HG03575 (cell line): ENCODE results near the gene CPTP.

ENCODE experiments used
- ATAC-seq: cut with Tn5 transposase; IDR thresholded peaks from one replicate; pipeline ENCODE4 v1.9.1; 2021; ENCODE audit not compliant: unreplicated experiment, insufficient number of reproducible peaks, low FRiP score; ENCODE audit errors: extremely low read depth

Gene CPTP

DNA sequence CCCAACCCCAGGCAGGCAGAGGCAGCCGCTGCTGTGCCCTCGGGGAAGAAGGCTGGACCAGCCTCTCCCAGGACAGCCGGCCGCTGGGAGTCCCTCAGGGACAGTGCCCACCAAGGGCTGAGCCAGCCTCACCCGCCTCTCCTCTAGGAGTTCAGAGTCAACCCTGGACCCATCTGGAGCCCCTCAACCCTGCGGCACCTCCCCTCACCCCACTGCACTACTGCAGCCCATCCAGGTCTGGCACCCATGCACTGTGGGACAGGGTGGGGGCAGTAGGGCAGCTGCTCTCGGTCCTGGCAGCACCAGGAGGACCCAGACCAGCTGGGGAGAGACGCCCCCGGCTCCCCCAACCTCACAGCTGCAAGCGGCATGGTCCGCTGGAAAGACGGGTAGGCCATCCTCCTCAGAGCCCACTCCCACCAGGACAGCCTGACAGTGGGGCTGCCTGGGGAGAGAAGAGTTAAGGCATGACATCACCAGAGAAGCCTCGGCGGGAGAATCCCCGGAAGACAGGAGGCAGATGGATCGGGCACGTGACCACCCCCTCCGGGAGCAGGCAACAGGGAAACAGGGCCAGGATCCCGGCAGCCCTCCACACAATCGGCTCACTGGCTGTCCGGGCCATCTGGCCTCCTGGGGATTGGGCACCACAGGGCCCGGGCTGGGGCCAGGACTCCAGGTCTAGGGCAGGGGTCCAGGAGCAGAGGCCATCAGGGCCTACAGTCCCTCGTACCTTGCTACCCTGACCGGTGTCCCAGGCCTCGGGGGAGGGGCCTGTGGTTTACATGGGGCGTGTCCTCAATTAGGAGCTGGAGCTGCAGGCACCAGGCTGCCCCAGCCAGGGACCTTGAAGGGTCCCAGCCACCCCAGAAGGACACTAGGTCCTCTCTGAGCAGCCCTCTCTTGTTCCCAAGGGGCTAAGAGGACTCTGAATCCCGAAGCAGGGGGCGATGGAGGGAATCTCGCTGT lies 20.0 kb upstream of the CPTP start:
- ATAC-seq = no peak

DNA sequence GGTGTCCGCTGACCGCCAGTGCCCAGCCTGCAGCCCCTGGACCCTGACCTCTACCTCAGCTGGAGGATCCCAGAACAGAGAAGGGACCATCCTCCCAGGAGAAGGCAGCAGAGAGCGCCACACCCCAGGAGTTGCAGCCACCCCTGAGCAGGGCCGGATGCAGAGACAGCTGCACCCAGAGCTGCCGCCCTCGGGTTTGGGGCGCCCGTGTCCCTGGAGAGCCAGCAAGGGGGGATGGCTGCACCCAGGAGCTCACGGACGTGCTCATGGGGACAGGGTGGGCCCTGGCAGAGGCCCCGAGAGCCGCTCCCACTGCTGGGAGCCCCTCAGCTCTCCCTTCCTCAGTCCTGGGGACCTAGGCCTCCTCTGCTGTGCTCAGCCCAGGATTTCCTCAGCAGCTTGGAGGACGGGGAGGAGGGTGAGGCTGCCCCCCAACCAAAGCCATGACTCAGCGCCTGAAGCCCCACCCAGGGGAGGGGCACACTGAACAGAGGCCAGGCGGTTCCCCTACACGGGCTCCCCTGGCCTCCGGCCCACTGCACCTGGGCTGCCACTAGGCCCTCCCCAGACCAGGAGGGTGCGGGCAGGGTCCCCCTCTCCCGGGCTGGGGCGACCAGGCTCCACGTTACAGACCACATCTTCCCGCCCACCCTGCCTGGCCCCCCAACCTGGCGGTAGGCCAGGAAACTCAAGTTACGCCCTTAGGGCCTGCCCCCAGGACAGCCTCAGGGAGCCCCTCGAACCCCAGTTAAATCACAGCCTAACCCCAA lies 19.1 kb upstream of the CPTP start:
- ATAC-seq = no peak

DNA sequence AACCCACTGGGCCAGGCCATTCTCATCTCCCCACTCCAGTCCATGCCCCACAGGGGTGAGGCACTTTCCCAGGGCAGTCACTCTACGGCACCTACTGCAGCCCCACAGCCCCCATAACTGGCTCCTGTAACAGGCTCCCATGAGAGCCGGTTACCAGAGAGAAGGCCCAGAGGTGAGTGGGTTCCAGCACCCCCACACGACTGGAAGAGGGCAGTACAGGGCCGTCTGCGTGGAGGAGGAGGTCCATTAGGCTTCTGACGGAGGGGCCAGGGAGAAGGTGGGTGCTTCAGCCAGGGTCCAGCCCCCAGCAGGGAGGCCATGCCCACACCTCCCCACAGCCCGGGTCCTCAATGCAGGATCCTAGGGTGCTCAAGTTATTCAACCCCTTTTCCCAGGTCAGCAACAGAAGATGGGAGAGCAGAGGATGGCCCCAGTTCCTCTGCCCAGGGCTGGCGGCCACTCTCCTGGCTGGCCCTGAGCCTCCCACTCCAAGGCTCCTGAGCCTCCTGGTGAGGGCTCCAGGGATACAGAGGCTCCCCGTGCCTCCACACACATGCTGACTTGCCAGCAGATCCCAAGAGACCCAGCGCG lies 18.4 kb upstream of the CPTP start:
- no peak for ATAC-seq

DNA sequence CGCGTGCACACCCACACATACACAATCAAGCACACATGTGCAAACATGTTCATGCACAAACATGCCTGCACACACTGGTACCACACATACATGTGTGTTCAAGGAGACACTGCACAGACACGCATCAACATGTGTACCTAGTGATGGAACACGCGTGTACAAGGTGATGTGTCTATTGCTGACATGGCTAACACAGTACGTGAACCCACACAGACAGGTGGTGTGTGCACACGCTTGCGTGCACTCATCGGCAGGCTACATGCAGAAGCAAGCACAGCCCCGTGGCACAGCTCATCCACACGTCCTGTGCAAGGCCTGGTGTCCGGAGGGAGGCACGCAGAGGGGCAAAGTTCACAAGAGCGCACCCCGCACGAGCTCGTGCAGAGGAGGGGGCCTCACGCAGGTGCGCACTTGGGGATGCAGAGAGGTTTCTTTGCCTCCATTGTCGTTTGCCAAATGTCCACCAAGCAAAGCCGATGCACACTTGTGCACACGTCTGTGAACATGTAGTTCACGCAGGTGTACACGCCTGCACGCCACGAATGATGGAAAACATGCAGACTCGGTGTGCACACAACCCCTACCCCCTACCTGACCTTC lies 17.8 kb upstream of the CPTP start:
- no peak for ATAC-seq

- ATAC-seq = no peak
These were observed 17.2 kb upstream of the CPTP start for GRCh38 chr1:1307261-1307922.

GRCh38 chr1:1307923-1308755 lies 16.5 kb upstream of the CPTP start, which contains the start of the genes ACAP3 and PUSL1:
Gene ACAP3 (minus strand): TSS chr1:1307930. CDS start chr1:1307815, 115 bp downstream.
Gene PUSL1 (plus strand): TSS chr1:1308597. CDS start chr1:1308644, 47 bp downstream.
- ATAC-seq = no peak

- ATAC-seq = no peak
These were observed 15.8 kb upstream of the CPTP start for GRCh38 chr1:1308756-1309250.

- no peak for ATAC-seq
These were observed 15.1 kb upstream of the CPTP start for GRCh38 chr1:1309251-1310108.

- no peak for ATAC-seq
These were observed 14.6 kb upstream of the CPTP start for GRCh38 chr1:1310109-1310385.

GRCh38 chr1:1310476-1311053 lies 14.0 kb upstream of the CPTP start:
- ATAC-seq = no peak

GRCh38 chr1:1311107-1312104 lies 13.2 kb upstream of the CPTP start:
- no peak for ATAC-seq

DNA sequence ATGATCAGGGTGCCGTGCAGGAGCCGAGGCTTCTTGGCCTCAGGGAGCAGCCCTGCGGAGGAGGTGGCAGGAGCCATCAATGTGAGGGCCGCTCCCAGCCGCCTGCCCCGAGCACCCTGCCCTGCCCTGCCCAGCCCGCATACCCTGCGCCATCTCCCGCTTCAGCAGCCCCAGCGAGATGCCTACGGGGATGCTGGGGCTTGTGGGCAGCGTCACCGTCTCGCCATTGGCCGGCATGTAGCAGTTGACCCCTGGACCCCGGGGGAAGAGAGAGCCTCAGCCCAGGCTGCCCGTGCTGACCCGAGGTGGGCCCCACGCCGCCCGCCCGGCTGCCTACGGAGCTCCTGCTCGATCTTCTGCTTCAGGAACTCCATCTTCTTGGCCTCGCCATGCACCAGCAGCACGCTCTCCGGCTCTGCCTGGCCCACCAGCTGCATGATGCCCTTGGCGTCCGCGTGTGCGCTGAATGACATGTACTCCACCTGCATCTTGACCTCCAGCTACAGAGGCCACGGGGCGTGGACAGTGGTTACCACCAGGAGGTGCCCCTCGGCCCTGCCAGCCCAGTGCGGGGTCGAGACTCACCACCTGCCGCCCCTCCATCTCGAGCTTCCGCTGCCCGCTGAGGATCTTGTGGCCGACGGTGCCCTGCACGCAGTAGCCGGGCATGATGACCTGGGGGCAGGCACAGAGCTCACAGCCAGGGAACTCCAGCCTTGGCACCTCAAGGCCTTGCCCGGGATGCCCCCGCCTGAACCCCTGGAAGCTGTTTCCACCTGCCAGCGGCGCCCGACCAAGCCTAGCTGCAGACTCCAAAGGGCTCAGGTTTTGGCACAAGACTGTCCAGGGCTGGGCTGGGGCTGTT lies 11.9 kb upstream of the CPTP start:
- ATAC-seq = no peak

GRCh38 chr1:1313500-1314236 lies 10.9 kb upstream of the CPTP start:
- no peak for ATAC-seq

- ATAC-seq = no peak
These were observed 10.4 kb upstream of the CPTP start for GRCh38 chr1:1314237-1314586.
